ENCODE measurements around the gene SLC3A2.
"Not testable (repeated sequence)": the region's sequence is repeated elsewhere in the genome, so short reads cannot be mapped to it uniquely, and the experiment has no call there.

Gene SLC3A2

DNA sequence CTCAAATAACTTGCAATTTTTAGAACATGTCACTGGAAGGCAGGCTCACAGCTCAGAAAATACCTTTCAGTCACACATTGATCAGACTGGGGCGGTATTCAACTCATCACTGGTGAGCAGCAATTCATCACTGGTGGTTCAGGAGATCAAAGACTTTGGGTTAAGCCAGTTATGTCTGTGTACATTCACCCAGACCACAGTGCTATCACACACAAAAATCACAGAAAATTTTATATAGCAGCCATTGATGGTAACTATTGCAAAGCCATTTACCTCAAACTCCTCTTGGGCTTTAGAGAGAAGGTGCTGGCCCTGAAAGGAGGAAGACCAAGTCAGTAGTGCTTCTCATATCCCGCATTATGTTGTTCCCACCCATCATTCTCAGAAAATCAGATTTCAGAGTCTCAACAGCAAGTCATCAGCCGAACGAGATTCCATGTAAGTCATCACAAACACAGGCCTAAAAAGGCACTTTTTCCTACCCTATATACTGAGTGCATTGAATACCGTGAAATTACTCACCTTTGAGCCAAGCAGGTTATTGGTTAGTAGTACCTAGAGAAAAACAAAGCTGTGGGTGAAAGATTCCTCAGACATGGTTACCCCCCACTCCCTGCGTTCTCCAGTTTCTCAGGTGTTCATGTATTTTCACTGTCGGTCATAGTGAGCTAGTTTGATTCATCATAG is 27.3 kb upstream of the SLC3A2 start:
- no peak for DNase-seq

DNA sequence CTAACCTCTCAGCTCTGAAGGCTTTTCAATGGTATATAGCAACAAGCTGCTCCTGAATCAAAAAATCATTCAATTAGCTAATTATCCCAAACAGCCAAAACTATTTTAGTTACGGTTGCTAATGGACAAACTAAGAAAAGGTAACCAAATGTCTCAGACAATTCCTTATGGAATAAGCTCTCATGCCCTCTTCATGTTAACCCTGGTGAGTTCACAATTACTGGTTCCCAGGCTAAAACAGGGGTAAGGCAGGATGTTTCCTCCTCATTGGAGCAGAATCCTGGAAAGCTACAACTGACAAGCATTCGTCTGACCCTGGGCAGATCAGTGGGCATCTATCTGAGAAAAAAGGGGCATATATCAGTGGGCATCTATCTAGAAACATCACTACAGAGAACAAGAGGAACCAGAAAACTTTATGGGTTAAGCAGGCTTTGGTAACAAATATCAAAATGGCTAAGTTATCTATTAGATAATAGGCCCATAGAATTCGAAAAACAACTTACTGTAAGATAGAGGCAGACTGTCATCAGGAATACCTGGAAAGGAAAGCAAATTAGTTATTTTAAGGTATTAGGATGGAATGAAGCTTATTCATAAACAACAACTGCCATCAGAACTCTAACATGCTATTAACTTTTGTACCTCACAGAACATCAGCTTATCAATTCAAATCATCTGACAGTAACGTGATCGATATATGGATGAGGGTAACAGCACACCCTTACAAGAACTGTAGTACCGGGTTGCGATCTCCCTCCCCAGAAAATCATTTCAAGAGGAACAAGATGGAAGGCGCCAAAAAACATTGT is 26.5 kb upstream of the SLC3A2 start:
- no peak for DNase-seq

DNA sequence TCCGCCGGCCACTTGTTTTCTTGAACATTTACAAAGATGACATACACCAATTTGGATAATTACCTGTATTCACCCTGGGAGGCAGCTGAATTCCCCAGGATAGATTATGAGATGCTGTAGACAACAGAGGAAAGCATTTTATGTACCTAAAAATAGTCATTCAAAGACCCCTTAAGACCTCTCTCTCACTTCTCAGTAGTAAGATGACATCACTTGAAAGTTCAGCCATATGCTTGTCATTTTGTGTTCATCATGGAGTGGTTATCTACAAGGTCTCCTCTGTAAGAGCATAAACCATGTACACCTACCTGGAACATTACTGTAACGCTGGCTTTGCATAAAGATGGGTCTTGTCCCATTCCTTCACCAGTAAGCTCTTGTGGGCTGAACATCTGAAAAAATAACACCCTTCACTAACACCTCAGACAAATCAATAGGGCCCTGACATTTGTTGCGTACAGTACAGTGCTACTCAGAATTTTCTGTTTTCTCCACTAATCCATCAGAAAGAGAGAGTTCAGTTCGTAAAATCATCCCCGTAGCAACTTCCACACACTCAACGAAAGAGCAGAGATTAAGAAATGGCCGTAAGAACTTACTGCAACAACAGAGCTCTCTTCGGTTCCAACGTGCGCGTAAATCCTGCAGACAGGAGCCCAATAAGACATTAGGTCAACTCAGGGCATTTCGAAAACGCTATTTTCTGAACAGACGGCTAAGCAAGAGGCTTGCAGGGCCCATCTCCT is 25.7 kb upstream of the SLC3A2 start:
- DNase-seq, result no peak

DNA sequence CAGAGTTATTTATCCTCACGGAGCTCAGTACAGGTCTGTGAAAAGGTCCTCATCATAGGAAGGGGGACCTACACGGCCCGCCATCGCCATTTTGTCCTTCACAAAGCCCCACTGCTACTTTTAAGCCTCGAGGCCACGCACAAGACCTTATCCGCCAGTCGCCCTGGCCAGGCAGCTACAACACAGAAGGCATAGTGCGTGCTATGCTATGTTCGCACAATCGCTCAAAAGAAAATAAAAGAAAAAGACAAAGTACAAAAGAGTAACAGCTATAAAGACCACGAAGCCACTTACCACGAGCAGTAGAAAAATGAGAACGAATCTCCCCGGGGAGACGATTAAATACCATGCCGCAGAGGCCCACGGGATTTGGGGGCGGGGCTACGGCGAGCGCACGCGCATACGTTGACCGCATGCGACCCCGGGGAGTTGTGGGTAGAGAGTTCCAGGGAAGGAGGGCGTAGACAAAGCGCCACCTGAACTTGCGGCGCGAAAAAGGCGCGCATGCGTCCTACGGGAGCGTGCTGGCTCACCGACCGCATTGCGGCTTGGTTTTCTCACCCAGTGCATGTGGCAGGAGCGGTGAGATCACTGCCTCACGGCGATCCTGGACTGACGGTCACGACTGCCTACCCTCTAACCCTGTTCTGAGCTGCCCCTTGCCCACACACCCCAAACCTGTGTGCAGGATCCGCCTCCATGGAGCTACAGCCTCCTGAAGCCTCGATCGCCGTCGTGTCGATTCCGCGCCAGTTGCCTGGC is 24.9 kb upstream of the SLC3A2 start:
- DNase-seq, result peak; percentile 96

DNA sequence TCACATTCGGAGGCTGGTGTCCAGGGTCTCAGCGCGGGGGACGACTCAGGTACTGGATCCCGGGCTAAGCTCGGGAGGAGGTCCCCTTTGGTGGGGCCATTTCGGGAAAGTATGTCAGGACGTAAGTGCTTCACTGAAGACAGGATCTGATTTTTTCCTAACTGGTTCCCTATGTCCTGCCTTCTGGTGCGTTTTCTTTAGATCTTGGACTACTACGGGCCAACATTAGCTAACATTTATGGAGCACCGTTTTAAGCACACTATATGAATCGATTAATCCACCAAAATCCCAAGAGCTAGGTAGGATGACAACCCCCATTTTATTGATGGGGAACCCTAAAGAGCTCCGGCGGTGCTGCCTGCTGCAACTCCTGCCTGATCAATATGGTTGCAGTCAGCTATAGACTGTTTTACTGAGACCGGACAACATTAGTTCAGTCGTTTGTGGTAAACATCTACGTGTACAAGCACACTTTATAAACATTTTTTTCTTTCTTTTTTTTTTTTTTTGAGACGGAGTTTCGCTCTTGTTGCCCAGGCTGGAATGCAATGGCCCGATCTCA is 24.3 kb upstream of the SLC3A2 start:
- DNase-seq, result no peak

DNA sequence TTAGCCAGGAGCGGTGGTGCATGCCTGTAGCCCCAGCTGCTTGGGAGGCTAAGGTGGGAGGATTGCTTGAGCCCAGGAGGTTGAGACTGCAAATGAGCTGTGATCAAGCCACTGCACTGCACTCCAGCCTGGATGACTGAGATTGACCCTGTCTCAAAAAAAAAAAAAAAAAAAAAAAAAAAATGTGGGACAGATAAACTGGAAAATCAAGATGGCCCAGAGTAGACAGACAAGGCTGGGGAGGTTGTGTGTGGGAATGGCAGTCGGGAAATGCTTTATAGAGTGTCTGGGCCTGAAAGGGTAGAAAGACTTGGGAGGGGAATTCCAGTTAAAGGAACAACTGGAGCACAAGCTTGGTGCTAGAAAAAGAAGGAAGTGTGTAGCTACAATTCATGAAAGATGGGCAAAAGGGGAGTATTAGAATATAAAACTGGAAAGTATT is 23.1 kb upstream of the SLC3A2 start:
- no peak for DNase-seq

DNA sequence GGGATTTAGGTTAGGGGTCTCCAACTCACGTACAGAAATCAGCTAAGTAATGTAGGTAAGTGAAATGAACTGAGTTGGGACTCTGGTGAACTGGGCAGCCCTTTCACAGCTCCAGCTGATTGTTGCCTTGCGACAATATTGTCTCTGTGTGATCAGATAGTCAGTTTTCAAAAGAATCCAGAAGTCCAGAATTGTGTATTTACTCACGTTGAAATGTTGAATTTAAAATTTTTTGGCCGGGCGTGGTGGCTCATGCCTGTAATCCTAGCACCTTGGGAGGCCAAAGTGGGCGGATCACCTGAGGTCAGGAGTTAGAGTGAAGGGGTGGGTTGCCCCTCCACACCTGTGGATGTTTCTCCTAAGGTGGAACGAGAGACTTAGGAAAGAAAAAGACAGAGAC is 22.5 kb upstream of the SLC3A2 start:
- DNase-seq, result no peak

DNA sequence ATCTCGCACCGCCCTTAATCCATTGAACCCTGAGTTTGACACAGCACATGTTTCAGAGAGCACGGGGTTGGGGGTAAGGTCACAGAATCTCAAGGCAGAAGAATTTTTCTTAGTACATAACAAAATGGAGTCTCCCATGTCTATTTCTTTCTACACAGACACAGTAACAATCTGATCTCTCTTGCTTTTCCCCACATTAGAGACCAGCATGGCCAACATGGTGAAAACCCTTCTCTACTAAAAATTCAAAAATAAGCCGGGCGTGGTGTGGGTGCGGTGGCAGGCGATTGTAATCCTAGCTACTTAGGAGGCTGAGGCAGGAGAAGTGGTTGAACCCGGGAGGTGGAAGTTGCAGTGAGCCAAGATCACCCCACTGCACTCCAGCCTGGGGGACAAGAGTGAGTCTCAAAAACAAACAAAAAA is 21.4 kb upstream of the SLC3A2 start:
- DNase-seq, result not testable (repeated sequence)

DNA sequence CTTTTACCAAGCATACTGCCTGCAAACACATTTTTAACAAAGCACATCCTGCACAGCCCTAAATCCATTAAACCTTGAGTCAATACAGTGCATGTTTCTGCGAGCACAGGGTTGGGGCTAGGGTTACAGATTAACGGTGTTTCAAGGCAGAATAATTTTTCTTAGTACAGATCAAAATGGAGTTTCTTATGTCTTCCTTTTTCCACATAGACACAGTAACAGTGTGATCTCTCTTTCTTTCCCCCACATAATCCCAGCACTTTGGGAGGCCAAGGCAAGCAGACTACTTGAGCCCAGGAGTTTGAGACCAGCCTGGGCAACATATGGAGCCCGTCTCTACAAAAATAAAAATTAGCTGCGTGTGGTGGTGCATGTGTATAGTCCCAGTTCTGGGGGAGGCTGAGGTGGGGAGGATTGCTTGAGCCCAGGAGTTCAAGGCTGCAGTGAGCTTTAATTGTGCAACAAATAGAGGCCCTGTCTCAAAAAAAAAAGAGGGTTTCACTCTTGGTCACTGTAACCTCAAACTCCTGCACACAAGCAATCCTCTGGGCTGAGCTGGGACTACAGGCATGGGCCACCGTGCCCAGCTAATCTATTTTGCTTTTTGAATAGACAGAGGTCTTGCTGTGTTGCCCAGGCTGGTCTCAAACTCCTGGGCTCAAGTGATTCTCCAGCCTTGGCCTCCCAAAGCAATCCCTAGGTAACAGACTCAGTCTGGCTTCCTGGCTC is 19.7 kb upstream of the SLC3A2 start:
- DNase-seq, result no peak

DNA sequence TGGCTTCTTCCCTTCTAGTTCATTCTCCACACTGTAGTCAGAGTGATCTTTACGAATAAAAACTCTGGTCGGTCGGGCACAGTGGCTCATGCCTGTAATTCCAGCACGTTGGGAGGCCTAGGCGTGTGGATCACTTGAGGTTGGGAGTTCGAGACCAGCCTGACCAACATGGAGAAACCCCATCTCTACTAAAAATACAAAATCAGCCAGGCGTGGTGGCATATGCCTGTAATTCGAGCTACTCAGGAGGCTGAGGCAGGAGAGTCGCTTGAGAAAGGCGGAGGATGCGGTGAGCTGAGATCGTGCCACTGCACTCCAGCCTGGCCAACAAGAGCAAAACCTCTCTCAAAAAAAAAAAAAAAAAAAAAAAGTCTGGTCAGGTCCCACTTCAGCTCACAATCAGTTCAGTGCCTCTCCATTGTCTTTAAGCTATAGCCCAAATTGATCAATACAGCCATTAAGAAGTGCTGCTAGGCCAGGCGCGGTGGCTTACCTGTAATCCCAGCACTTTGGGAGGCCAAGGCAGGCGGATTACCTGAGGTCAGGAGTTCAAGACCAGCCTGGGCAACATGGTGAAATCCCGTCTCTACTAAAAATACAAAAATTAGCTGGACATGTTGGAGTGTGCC is 19.0 kb upstream of the SLC3A2 start:
- not testable (repeated sequence) for DNase-seq

DNA sequence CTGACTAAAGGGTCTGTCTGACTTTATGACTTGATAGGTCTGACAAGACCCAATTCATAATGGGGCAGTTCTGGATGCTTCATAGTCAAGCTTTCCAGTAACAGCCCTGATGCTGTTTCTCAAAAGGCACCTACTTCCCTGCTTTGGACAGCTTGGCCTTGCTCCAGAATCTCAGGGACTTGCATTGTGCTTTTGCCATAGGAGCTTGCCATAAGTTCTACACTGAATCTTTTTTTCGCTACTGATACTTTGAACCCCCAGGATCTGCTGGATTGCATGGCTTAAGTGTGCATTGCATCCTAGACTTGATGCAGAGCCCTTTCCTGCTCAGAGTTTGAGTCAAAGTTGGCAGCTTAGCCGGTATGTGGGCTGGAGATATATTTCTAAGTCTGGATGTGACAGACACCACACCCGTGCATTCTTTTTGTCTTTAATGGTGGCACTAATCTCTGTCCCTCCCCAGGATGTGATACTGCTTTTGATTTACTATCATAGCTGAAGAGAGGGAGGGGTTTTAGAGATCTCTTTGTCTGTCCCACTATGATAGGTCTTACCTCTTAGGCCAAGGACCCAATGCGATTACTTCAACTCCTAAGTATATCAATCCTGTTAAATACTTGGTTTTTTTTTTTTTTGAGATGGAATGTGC is 16.9 kb upstream of the SLC3A2 start:
- DNase-seq, result no peak

DNA sequence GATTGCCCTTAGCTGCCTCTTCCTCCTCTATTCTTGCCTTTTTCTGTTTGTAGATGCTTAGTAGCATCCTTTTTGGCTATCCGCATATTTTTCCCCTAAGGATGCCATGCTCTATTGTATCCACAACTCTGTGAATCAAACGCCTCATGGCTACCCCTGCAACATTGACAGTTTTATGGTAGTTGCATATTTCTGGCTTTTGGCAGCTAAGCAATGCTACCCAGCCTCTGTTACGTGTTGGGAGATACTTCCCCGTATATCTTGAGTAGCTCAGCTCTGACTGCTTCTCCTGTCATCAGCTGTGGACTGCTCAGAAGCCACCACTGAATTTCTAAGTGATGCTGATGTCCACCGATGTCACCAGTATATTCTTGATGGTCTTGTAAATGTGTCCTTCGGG is 15.1 kb upstream of the SLC3A2 start:
- no peak for DNase-seq

DNA sequence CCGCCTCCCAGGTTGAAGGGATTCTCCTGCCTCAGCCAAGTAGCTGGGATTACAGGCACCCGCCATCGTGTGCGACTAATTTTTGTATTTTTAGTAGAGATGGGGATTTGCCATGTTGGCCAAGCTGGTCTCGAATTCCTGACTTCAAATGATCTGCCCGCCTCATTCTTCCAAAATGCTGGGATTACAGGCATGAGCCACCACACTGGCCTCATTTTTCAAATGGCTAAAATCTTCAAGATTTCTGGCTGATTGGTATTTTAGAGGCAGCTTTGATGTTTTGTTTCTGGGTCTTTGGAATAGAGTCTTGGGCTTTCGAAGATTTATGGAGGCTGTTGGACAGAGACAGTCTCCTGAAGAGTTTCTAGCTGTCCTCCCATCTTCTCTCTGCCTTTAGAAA is 5.8 kb upstream of the SLC3A2 start:
- no peak for DNase-seq

DNA sequence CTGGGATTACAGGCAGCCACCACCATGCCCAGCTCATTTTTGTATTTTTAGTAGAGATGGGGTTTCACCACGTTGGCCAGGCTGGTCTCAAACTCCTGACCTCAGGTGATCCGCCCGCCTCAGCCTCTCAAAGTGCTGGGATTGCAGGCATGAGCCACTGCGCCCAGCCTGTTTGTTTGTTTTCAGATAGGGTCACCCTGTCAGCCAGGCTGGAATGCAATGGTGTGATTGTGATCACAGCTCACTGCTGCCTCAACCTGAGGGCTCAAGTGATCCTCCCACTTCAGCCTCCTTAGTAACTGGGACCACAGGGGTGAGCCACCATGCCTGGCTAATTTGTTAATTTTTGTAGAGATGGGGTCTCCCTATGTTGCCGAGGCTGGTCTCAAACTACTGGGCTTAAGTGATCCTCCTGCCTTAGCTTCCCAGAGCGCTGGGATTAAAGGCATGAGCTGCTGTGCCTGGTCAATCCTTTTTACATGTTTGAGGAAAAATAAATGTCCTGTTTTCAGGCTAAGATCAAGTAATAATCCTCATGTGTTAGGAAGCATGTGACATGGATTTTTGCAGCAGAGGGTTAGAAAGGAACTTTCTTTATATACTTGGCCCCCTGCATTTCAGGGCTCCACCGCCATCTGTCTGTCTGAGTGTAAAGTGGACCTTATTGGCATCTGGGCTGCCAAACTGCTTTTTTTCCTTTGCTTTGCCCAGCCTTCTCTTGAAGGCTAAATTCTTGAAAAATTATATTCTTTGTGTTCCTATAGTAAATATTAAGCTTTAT is 4.8 kb upstream of the SLC3A2 start:
- DNase-seq, result no peak

DNA sequence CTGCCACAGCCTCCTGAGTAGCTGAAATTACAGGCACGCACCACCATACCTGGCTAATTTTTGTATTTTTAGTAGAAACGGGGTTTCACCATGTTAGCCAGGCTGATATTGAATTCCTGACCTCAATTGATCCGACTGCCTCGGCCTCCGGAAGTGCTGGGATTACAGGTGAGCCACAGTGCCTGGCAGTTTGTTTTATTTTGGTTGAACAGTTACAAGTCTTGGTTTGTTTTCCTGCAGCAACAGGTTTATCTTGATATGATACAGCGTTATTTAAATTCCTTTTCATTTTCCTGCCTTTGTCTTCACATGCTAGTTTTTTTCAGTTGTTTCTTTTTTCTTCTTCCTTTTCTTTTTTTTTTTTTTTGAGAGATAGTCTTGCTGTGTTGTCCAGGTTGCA is 4.0 kb upstream of the SLC3A2 start:
- DNase-seq, result no peak

DNA sequence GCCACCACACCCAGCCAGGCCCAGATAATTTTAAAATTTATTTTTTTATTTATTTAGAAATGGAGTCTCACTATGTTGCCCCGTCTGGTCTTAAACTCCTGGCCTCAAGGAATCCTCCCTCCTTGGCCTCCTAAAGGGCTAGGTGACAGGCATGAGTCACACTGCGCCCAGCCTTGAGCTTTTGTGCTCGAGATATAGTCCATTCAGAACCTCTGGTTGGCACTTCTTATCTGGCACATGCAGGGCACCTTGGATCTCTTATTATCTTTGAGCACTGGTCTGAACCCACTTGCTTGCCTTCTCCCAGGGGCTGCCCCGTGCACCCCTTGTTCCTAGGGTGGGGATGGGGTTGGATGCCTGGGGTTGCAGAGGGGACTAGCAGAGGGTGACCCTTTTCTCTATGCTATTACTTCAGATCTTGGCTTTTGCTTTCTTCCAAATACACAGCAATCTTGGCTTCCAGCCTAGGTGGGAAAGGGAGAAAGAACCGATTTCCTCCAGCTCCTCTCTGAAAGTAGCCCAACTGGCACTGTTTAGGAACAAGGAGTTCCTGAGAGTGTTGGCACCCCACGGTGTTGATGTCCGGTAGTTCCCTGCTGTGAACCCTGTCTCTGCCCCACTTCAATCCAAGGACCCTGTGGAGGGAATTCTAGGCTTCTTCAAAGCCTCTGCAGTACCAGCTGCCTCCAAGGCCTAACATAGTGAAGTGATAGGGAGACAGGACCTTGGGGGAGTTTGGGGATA is 1.3 kb upstream of the SLC3A2 start:
- DNase-seq, result no peak

DNA sequence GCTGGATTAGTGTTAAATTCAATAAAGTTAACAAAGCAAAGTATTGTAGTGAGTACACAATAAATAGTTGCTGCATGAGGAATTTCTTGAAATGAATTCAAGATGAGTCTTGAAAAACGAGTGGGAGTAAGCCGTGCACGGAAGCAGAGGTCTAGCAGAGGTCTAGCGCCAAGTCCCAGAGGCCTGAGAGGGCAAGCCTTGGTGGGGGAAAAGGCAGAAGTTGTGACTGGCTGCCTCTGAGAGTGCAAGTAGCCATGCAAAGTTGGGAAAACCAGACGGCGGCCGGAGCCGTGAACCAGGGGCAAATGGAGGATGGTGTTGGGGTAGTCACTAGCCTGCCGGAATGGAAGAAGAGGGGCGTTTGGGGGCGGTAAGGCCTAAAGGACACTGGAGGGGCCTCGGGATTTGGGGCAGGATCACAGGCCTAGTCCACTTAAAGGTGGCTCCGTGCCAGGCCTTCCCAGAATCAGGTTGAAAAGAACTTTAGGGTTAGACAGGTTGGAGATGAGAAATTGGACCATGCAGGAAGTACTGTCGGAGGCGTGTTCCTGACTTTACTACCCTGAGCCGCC is 379 bp upstream of the SLC3A2 start:
- peak; percentile 45 for DNase-seq

DNA sequence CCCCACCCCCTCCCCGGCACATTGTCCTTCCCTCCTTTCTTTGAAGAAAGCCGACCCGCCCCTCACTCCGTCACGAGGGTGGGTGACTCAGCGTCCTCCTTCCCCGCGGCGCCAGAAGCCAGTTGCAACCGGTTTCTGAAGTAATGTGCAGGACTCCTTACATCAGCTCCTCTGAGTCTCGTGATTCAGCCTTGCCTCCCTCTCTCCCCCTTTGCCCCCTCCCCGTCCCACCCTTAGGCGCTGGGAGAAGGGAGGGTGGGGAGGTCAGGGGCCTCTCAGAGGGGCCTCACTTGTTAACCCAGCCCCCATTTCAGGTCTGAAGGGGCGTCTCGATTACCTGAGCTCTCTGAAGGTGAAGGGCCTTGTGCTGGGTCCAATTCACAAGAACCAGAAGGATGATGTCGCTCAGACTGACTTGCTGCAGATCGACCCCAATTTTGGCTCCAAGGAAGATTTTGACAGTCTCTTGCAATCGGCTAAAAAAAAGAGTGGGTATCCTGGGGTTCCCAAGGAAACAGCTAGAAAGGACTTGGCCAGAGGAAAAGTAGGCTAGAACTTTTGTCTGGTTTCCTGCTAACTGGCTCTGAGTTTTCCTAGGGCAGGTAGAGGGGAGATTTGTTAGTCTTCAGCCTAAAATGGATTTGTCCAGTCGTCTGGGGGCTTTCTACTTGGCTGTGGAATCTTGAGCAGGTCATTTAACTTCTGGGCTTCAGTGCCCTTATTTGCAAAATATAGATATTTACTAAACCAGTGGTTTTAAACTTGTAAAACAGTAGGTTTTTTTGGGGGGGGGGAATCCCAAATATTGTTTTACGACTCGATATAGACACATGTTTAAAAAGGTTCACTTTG is 1.1 kb downstream of the SLC3A2 start:
- DNase-seq, result peak; percentile 94
